HG02970 (cell line): ENCODE results near the gene CLCN4.

Experiments used
- ATAC-seq: cut with Tn5 transposase; IDR thresholded peaks from one replicate; pipeline ENCODE4 v1.9.1; 2021; ENCODE audit warnings: mild to moderate bottlenecking, moderate library complexity, moderate number of reproducible peaks; ENCODE audit not compliant: unreplicated experiment, low FRiP score

The CLCN4 gene

DNA sequence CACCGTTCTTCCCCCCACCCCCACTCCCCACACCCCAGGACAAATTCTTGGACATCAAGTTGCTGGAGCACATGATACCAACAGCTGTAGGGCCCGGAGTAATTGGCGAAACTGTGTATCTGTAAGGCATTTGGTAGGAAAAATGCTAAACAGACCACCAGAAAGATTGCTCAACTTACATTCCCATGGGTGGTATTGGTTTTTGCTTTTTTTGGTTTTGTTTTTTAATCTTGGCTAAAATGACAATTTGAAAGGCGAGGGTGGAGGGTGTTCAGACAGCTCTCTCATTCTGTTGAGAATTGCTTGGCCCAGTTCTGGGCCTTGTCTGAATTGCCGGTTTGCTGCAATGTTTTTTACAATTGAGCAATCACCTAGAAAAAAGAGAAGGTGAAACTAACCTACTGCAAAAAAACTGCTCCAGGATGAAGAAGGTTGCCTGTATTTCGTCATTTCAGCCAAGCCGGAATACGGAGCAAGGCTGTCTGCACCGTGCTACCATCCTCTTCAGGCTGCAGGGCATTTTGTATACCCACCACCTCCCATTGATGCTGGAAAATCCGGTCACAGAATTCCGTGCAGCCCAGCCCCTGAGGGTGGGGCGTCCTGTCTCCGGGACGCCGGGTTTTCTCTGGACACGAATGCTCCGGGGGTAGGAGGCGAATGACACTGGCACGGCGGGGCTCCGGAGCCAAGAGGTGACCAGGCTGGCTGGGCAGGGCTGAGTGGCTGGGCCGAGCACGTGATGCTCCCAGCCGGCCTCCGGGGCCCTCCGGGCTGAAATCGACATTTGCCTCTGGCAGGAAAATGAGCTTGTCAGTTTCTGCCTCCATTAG lies at the start of gene CLCN4:
TSS of gene CLCN4 (plus strand) at position 777 of the 833 bp plus-strand sequence. CDS start 28,058 bp downstream, outside the sequence.
- no peak for ATAC-seq

DNA sequence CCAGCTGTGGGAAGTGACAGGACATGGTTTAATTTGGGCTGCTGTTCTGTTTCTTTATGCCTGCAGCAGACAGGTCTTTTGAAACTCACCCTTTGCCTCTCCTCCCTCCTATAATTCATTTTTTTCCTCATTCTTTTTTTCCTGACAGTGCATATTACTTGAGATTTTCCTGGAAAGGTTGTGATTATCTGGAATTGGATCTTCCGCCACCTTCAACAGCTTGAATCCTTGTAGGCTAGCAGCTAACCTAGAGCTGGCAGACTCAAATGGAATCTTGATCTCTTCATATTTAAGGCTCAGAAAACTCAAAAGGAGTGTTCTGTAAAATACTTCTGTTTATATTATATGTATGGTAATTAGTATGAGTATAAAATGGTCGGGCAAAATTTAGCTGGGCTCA lies 49.3 kb upstream of the CLCN4 start:
- ATAC-seq = no peak

DNA sequence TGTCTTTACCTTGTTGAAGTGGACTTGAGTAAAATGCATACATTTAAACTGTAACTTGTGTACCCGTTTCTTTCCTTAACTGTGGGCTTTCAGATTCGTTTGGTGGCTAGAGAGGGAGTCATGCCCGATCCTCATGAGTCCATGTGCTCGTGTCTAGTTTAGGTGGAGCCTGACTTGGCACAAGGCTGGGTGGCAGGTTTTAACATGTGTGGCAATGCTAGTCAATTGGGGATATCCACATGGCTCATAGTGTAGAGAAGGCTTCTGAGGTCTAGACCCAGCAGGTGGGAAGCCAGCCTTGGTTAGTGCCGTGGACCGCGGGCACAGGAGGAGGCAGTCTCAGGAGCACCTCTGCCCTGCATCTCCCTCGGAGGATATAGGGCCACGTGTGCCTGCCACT lies 48.5 kb upstream of the CLCN4 start:
- ATAC-seq = no peak

DNA sequence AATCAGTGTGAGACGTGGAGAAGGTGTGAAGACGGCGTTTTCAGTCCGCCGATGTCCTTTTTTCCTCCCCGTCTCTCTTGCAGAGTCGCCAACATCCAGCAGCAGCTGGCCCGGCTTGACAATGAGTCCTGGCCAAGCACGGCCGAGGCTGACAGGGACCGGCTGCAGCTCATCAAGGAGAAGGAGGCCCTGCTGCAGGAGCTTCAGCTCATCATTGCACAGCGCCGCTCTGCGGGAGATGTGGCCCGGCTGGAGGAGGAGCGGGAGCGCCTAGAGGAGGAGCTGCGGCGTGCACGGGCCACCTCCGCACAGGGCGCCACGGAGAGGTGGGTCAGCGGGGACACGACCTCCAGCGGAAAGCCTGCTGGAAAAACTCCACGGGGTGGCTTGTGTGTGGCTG lies 47.1 kb upstream of the CLCN4 start:
- no peak for ATAC-seq

DNA sequence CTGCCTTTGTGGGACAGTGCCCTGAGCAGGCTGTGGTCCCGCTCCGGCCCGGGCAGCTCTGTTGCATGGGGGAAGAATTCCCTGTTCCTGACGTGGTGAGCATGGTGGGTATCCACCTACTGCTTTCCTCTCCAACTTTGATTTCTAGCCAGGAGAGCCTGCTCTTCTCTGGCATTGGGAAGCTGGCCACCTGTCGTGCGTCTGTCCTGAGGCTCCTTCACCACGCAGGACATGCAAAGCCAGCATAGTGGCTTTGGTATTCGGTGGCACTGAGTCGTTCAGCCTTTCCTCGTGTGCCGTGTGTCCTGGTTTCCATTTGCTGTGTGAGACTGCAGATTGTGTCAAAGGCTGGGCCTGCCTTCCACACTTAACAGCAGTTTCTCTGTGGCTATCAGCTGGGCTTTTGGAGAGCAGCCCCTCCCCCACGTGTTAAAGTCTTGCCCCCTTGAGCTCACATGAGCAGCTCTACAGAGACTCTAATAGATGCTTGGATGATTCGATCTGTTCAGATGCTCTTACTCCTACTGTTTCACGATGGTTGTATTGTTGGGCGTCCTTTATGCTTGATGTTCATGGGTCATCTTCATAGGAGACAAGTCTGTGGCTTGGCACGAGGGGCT lies 46.3 kb upstream of the CLCN4 start:
- ATAC-seq = no peak

DNA sequence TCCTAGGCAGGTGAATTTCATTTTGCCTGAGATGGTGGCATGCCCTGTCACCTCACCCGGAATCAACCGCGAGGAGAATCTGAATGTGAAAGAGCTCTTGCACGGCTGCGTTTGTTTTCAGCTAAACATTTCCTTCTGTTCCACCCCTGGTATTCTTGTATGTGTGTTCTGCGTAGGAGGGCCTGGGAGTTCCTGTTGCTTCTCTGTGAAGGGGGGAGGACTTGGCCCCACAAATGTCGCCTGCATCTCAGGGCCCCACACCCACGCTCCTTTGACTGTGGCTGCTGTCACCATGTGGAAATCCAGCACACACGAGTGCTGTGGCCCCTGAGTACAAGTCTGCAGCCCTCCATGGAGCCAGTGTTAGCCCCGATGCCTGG lies 45.8 kb upstream of the CLCN4 start:
- peak; percentile 26 for ATAC-seq

DNA sequence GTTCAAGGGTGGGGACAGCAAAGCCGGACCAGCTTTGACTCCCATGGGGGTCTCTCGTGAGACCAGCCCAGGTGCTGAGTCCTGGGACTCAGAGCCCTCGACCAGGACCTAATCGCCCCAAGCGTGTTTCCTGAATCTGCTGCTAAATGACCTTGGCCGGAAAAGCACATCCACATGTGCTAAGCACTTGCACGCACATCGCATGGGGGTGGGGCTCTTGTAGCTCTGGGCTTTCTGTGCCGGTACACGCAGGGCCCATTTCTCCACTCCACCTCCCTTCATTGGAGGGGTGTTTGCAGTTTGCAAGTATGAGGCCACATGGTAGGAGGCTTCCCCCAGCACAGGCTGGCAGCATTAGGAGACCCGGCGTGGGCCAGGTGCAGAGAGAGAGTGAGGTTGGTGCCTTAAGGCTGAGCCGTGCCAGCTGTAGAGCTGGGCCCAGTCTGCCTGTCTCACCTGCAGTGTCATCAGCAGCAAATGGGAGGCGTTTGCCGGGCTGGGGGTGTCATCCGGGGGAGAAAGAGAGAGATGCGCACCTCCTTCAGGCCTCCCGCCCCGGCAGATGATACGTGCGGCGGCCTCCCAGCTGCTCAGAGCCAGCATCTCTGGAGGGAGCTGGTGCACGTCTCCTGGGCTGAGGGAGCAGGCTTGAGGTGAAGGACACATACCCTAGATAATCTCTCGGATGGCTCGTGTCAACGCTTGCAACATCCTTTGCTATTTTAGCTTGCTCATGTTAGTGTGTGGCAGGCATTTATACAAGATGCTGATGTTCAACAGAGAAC lies 45.2 kb upstream of the CLCN4 start:
- ATAC-seq = peak; percentile 44

DNA sequence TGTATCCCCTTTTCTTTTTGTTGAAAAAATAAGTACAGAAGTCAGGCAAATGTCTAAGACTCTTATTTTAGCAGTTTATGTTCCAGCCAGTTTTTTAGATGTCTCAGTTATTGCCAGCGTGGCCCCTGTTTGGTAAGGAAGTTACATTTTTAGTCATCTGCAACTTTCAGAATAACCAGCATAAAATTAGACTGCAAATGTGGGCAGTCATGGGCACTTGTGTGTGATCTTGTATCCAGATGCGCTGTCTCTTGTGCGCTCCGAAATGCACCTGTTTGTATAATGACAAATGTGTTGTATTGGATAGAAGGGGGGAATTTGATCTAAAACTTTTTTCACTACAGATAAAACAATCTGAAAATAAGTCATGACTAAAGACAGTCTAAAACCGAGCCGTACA lies 44.3 kb upstream of the CLCN4 start:
- no peak for ATAC-seq

DNA sequence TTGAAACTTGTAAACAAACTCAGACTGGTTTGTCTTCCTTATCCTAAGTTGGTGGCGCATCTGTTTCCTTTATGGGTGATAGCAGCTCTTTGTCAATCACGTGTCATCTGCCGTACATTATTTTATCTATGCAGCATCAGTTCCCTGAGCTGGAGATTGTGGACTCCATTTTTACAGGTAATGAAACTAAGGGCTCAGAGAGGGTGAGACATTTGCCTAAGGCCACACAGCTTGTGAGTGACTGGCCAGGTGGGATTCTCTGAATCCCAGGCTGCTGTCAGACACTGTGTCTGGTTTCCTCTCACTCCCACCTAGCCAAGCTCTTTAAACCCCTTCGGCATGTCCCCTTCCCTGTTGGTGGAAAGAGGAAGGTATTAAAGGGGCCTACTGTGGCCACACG lies 41.7 kb upstream of the CLCN4 start:
- no peak for ATAC-seq

DNA sequence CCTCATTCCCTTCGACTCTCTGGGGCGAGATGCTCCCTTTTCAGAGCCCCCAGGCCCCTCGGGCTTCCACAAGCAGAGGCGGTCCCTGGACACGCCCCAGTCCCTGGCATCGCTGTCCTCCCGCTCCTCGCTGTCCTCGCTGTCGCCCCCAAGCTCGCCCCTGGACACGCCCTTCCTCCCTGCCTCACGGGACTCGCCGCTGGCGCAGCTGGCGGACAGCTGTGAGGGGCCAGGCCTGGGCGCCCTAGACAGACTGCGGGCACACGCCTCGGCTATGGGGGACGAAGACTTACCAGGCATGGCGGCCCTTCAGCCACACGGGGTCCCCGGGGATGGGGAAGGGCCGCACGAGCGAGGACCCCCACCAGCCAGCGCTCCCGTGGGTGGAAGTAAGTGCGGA lies 39.5 kb upstream of the CLCN4 start:
- ATAC-seq = no peak

DNA sequence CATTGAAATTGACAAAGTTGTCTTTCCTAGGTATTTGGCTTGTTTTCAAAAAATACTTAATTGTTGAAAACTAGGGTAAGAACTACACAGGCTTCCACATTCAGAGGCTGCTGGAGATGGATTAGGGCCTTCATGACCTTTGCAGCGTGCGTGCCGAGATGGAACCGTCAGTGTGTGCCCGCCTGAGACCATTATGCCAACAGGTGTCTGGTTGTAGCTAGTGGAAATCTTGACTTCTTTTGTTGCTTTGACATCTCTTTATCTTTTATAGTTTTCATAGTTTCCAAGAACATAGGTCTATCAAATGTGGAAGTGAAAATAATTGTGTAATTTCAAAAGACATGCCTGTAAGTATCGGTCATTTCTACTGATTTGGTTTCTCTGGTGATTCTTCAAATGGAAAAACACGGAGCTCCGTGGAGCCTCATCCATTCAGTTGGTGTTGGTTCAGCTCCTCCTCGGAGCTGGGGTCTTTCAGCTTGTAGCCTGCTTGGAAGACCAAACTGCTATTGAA lies 38.9 kb upstream of the CLCN4 start:
- no peak for ATAC-seq

DNA sequence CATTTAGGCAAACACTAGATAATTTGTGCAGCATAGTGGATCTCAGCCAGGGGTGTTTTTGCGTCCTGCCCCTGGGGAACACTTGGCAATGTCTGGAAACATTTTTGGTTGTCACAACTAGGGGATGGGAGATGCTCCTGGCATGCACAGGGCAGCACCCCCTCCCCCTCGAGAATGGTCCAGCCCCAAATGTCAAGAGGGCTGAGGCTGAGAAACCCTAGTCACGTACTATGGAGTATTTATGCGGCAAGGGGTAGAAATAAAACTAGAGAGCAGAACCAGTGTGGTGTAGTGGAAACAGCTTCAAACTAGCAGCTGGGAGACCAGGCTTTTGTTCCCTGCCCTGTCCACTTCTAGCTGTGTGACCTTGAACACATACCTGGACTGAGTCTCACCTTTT lies 38.2 kb upstream of the CLCN4 start:
- ATAC-seq = no peak

DNA sequence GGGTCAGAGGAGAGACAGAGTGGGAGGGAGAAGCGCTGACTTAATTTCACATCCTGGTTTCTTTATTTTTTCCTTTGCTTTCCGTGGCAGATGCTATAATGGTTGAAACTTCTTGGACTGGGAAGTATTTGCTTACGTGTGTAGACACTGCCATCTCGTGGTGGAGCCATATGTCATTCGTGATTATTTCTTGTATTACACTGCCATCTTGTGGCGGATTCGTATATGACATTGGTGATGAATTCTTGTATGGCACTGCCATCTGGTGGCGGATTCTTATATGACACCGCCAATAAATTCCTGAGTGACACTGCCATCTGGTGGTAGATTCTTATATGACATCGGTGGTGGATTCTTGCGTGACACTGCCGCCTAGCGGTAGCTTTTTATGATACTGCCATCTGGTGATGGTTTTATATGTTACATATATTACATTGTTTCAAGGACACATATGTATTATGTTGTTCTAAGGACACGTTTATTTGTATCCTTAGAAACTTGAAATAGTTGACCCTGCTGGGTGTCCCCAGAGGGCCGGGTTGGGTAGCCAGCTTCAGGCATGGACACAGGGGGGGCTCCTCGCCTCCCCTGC lies 37.3 kb upstream of the CLCN4 start:
- peak; percentile 70 for ATAC-seq

DNA sequence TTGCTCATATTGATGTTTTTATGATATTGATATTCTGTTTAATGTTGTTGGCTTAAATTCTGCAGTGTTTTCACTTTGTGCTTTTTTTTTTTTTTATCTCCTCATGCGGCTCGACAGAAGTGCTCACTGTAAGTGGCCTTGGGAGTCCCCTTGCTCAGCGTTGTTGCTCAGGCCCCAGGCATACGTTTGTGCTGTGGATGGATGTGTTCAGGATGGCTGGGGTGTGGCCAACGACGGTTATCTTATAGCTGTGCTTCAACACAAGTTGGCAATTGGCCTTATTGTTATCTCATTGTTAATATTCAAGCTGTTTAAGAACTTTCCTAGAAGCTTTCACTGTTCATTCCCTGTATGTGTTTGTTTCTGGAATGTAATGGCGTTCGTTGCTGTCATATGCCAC lies 36.4 kb upstream of the CLCN4 start:
- ATAC-seq = no peak

DNA sequence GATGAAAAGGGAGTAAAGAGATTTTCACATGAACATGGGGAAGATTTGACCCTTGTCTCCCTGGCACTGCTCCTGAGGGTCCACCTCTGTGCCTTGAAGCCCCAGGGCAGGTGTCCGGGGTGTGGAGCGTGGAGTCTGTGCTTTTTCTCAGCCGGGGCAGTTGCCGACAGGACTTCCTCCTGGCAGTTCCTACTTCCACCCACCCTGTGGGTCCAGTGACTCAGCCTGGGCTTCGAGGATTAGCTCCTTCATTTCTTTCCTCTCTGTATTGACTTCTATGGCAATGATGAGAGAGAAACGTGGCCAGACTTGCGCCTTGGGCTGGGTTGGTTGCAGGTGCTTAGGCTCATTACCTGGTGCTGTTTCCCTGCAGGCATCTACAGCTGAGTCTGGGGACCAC lies 35.9 kb upstream of the CLCN4 start:
- ATAC-seq = no peak

DNA sequence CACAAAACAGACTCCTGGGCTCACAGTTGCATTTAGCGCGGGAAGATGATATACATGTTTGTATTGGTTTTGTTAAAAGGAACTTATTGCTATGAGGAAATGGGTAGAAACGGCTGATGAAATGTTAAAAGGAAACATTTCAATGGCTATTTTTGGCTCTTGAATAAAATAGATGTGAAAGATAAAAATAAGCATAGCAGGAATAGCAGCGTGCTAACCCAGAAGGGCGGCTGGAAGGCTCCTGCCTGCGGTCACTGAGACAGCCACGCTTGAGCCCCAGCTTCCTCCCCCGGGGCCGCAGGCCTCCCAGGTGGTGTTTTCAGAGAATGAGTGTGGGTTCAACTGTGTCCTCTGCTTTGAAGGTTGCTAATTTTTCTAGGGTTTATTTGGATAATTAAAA lies 35.0 kb upstream of the CLCN4 start:
- ATAC-seq = no peak

DNA sequence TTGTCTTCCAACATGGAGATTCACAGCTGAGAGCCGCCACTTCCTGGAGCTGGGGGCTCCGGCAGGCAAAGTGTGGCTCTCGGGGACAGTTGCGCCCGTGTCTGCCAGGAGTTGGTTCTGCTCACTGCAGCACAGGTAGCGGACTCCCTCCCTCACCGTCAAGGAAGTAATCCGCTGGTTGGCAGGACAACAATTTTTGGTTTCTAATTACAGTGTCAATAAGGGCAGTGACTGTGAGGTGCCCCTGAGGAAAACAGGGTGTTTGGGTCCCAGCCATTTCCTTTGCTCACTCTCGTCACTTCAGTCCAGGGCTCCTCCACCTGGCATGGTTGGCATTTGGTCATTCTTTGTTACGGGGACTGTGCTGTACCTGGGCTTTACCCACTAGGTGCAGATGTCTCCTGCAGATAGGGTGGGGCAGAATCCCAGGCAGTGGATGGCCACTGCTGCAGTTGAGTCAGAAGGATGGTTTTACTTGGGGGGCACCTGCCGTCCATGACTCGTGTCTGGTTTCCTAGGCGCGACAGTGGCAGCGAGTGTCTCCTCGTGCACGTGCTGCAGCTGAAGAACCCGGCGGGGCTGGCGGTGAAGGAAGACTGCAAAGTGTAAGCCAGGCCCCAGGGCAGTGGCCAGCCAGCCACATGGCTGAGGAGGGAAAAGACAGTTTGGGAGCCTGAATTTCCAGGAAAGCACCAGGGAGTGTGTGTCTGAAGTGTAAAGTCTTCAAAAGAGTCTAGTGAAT lies 32.1 kb upstream of the CLCN4 start:
- no peak for ATAC-seq

DNA sequence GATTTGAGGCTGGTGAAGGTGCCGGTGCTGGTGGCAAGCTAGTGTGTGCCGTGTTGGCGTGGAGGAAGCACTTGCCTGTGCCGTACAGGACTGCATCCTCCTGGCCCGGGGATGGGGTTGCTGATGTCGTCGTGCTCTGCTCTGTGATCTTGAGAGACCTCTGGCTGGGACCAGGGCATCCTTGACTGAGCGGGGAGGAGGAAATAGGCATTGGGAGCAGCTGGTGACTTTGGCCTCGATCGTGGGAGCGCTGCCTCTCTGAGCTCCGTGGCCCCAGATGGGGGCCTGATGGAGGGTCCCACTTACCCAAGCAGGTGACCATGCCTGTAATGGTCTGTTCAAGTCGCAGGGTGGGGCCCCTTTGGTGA lies 31.5 kb upstream of the CLCN4 start:
- ATAC-seq = no peak

DNA sequence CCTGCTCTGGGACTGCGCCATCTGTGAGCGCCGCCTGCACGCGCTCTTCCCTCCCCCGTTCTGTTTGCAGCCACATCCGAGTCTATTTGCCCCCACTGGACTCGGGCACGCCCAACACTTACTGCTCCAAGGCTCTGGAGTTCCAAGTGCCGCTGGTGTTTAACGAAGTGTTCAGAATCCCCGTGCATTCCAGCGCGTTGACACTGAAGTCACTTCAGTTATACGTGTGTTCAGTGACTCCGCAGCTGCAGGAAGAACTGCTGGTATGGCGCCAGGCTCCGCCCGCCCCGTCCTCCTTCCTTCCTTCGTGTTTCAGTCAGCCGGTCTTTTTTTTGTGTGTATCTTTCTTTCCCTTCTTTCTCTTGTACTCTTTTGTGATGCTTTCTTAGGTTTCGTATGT lies 30.7 kb upstream of the CLCN4 start:
- no peak for ATAC-seq

DNA sequence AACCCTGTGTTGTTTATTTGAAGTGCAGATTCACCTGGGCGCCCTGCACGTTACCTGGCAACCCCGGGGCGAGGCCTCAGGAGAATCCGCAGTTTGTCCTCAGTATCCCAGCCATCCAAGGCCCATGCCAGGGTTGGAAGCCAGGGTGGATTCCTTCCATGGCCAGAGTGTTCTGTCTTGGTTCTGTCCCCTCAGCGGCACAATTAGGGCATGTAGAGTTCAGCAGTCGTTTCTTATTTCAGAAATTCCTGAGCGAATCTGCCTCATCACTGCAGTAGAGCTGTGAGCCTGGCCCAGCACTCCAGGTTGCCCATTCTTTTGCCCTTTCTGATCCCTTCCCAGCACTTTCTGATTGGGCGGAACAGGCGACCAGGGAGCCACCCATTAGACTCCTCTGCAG lies 29.9 kb upstream of the CLCN4 start:
- ATAC-seq = no peak
